Measurements from ENCODE around the gene CYFIP1. TPM values are rescaled to one million over a fixed set of nuclear protein-coding genes. Genes with fewer than 3 reads are reported as not detected.
A peak's percentile ranks its signal among the peaks of the same experiment; 100 is the strongest.
"Not testable (repeated sequence)": the region's sequence is repeated elsewhere in the genome, so short reads cannot be mapped to it uniquely, and the experiment has no call there.

The CYFIP1 gene
- total RNA-seq, 1 experiment from 2014 or later, result 143 TPM

DNA sequence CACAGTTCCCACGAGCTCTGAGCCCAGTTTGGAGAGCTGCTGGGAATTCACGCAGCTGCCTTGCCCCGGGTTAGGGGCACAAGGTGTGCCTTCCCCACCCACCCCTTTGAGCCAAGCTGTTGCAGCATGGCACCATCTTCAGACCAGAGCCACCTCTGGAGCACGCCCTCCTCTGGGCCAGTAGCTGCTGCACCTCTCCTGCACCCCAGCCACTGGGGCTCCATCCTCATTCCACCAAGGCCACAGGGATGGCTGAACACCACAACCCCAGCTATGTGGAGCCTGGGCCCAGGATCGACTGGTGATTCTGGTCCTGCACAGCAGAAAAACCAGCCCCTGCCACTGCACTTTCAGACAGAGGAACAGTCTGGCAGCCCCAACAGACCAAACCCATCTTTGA lies 33.5 kb upstream of the CYFIP1 start (continued):
- TF ChIP-seq, protein P1, sequence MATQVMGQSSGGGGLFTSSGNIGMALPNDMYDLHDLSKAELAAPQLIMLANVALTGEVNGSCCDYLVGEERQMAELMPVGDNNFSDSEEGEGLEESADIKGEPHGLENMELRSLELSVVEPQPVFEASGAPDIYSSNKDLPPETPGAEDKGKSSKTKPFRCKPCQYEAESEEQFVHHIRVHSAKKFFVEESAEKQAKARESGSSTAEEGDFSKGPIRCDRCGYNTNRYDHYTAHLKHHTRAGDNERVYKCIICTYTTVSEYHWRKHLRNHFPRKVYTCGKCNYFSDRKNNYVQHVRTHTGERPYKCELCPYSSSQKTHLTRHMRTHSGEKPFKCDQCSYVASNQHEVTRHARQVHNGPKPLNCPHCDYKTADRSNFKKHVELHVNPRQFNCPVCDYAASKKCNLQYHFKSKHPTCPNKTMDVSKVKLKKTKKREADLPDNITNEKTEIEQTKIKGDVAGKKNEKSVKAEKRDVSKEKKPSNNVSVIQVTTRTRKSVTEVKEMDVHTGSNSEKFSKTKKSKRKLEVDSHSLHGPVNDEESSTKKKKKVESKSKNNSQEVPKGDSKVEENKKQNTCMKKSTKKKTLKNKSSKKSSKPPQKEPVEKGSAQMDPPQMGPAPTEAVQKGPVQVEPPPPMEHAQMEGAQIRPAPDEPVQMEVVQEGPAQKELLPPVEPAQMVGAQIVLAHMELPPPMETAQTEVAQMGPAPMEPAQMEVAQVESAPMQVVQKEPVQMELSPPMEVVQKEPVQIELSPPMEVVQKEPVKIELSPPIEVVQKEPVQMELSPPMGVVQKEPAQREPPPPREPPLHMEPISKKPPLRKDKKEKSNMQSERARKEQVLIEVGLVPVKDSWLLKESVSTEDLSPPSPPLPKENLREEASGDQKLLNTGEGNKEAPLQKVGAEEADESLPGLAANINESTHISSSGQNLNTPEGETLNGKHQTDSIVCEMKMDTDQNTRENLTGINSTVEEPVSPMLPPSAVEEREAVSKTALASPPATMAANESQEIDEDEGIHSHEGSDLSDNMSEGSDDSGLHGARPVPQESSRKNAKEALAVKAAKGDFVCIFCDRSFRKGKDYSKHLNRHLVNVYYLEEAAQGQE (IDR thresholded peaks at IDR 0.05; ENCODE audit: low read depth), result no peak
- TF ChIP-seq ELF1 (IDR thresholded peaks at IDR 0.05; ENCODE audit: borderline replicate concordance, low read depth), result no peak

DNA sequence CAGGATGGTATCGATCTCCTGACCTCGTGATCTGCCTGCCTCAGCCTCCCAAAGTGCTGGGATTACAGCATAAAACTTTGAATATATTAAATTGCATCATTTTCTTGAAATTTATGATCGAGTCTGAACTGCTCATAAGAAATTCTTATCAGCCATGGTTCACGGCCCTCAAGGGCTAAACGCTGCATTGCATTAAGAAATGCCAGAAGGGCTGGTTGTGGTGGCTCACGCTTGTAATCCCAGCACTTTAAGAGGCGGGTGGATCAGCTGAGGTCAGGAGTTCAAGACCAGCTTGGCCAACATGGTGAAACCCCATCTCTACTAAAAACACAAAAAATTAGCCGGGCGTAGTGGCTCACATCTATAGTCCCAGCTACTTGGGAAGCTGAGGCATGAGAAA lies 32.4 kb upstream of the CYFIP1 start:
- ATAC-seq; POLR2A ChIA-PET; intact Hi-C loops (cut with micrococcal nuclease); H3K4me1 ChIP-seq (ENCODE audit: control insufficient read depth in 1 of 2, insufficient read depth in 2 of 2, low read length in 2 of 2); DNase-seq (ENCODE audit: low read depth, low spot score); BruUV-seq (replicated peaks); H3K27ac ChIP-seq (ENCODE audit: low read depth, low read length); H4K20me1 ChIP-seq (ENCODE audit: insufficient read depth); H3K4me2 ChIP-seq (ENCODE audit: low read length); H3K9me2 ChIP-seq (ENCODE audit: insufficient read depth); RAD21 ChIA-PET (ENCODE audit: low non-redundant PET in 1 of 2, low total read pairs in 2 of 2, uncharacterized antibody in 2 of 2, unreplicated experiment in 2 of 2); H2AFZ ChIP-seq (ENCODE audit: low read depth, low read length, poor library complexity, severe bottlenecking); H3K27me3 ChIP-seq (ENCODE audit: insufficient read depth, low read length); H3K4me3 ChIP-seq (replicated peaks in 1 of 2; ENCODE audit: low read depth in 1 of 2, low read length in 2 of 2); H3K9ac ChIP-seq (ENCODE audit: low read length); H3K9me3 ChIP-seq (ENCODE audit: control insufficient read depth in 1 of 2, insufficient read depth in 1 of 2, low read depth in 1 of 2, low read length in 2 of 2); H3K79me2 ChIP-seq (ENCODE audit: insufficient read depth, low read length); CTCF ChIA-PET: not testable (repeated sequence)
- peaks cover 30 to 39% of the 10 kb centered on the region in 2 experiments for H3K36me3 ChIP-seq (ENCODE audit: control insufficient read depth in 1 of 2, insufficient read depth in 2 of 2, low read length in 2 of 2)

DNA sequence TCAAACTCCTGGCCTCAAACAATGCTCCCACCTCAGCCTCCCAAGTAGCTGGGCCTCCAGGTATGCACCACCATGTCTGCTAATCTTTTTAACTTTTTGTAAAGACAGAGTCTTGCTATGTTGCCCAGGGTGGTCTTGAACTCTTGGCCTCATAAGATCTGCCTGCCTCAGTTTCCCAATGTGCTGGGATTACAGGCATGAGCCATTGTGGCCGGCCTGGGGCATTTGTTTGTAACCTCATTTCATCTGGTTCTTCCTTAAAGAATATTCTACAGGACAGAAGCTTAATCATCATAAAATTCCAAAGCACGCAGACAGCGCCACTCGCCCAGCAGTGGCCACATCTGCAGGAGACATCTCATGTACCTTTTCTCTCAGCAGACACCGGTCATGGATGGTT lies 23.6 kb upstream of the CYFIP1 start:
- no TSS peak for BruUV-seq (replicated peaks)
- Histone ChIP-seq H3K9me3 (ENCODE audit: control insufficient read depth in 1 of 2, insufficient read depth in 1 of 2, low read depth in 1 of 2, low read length in 2 of 2) (no peaks in the 10 kb centered on the region), H3K27me3 (ENCODE audit: insufficient read depth, low read length) (no peaks in the 10 kb centered on the region), H2AFZ (ENCODE audit: low read depth, low read length, poor library complexity, severe bottlenecking) (no peak overlapping the region), H3K36me3 (ENCODE audit: control insufficient read depth in 1 of 2, insufficient read depth in 2 of 2, low read length in 2 of 2) (peaks cover 38 to 44% of the 10 kb centered on the region in 2 experiments), H3K27ac (ENCODE audit: low read depth, low read length) (no peak overlapping the region), H3K79me2 (ENCODE audit: insufficient read depth, low read length) (no peaks in the 10 kb centered on the region), H3K9ac (ENCODE audit: low read length) (no peak overlapping the region), H3K9me2 (ENCODE audit: insufficient read depth) (no peaks in the 10 kb centered on the region), H4K20me1 (ENCODE audit: insufficient read depth) (no peaks in the 10 kb centered on the region), H3K4me3 (replicated peaks in 1 of 2; ENCODE audit: low read depth in 1 of 2, low read length in 2 of 2) (no peak overlapping the region), H3K4me2 (ENCODE audit: low read length) (no peak overlapping the region), H3K4me1 (ENCODE audit: control insufficient read depth in 1 of 2, insufficient read depth in 2 of 2, low read length in 2 of 2) (no peaks in the 10 kb centered on the region)
- ChIA-PET RAD21 (ENCODE audit: low non-redundant PET in 1 of 2, low total read pairs in 2 of 2, uncharacterized antibody in 2 of 2, unreplicated experiment in 2 of 2) (no interaction called here), CTCF (no interaction called here), POLR2A (no interaction called here)
- DNase-seq (ENCODE audit: low read depth, low spot score) (no peak), ATAC-seq (no peak)
- intact Hi-C loops (cut with micrococcal nuclease), result no loop called here
- TF ChIP-seq EZH2 (IDR thresholded peaks at IDR 0.05), result no peak
- TF ChIP-seq, protein P2, sequence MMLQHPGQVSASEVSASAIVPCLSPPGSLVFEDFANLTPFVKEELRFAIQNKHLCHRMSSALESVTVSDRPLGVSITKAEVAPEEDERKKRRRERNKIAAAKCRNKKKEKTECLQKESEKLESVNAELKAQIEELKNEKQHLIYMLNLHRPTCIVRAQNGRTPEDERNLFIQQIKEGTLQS (IDR thresholded peaks at IDR 0.05), result no peak
- TF ChIP-seq, protein P3, sequence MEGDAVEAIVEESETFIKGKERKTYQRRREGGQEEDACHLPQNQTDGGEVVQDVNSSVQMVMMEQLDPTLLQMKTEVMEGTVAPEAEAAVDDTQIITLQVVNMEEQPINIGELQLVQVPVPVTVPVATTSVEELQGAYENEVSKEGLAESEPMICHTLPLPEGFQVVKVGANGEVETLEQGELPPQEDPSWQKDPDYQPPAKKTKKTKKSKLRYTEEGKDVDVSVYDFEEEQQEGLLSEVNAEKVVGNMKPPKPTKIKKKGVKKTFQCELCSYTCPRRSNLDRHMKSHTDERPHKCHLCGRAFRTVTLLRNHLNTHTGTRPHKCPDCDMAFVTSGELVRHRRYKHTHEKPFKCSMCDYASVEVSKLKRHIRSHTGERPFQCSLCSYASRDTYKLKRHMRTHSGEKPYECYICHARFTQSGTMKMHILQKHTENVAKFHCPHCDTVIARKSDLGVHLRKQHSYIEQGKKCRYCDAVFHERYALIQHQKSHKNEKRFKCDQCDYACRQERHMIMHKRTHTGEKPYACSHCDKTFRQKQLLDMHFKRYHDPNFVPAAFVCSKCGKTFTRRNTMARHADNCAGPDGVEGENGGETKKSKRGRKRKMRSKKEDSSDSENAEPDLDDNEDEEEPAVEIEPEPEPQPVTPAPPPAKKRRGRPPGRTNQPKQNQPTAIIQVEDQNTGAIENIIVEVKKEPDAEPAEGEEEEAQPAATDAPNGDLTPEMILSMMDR (IDR thresholded peaks at IDR 0.05 in 2 of 3, conservative IDR thresholded peaks at IDR 0.05 in 1 of 3; ENCODE audit: borderline replicate concordance in 1 of 3, insufficient read depth in 1 of 3, low read depth in 2 of 3, low read length in 2 of 3), result 0 out of 6 replicates have a peak, but pooled peaks of 2 of the 3 experiments have one; percentile 10 to 11

All from HCT116 (cell line).